Measurements from ENCODE around the gene MSANTD2. TPM values are rescaled to one million over a fixed set of nuclear protein-coding genes. Genes with fewer than 3 reads are reported as not detected.
A peak's percentile ranks its signal among the peaks of the same experiment; 100 is the strongest.

Gene MSANTD2
- total and polyA plus RNA-seq, 2 donors (not counting 1 experiment from before 2014, with no cell fraction given): 11.1 to 26.8 TPM

DNA sequence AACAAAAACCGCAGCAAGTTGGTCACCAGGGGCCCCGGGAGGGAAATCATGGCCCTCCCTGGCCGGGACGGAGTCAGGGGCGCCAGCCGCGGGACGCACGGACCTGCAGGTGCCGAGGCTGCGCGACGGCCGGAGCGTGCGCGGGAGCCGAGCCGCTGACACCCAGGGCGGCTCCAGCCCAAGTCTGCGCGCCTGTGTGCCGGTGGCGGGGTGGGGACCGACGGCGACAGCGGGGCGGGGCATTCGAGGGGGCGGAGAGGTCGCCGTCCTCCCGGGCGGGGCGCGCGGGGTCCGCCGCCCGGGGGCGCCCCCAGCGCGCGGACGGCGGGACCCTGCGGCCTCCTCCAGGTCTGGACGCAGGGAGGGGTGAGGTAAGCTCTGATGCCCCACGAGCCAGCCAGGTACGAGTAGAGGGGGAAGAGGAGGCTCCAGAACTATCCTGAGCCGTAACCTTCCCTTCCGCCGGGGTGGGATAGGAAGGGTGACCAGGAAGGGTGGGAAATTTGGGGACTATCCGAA is 38.0 kb downstream of the MSANTD2 start, which contains the start of gene ESAM:
TSS of gene ESAM (minus strand) at position 186 of the 519 bp plus-strand sequence. CDS start at position 50, 136 bp downstream.
- 0% methylated on average over 51 of the region's 55 CpGs for WGBS (ENCODE audit: insufficient coverage)
- Histone ChIP-seq H3K4me3 (ENCODE audit: control extremely low read depth in 1 of 5, extremely low read depth in 1 of 5, insufficient read depth in 1 of 5, low read depth in 2 of 5, low read length in 4 of 5) (peak within 1 kb of the TSS; percentile 42 to 81 (median 64)), H3K4me1 (ENCODE audit: control insufficient read depth in 2 of 2, insufficient read depth in 2 of 2, low read length in 2 of 2) (peaks cover 43 to 61% of the 10 kb centered on the region in 2 donors), H3K36me3 (replicated peaks in 1 of 2; ENCODE audit: control extremely low read depth in 1 of 2, control insufficient read depth in 1 of 2, extremely low read depth in 1 of 2, insufficient read depth in 2 of 2, low read length in 1 of 2) (peaks cover 0 to 3% of the 10 kb centered on the region in 2 experiments), H3K9me3 (ENCODE audit: control extremely low read depth in 1 of 3, control insufficient read depth in 2 of 3, insufficient read depth in 1 of 3, low read length in 2 of 3) (peaks cover 0 to 3% (median 0%) of the 10 kb centered on the region in 3 donors), H3K9ac (ENCODE audit: low read length) (peak within 1 kb of the TSS; percentile 76), H3K4me2 (replicated peaks; ENCODE audit: low read depth, low read length, poor library complexity, severe bottlenecking) (peak within 1 kb of the TSS; percentile 99), H2AFZ (ENCODE audit: insufficient read depth, low read depth, low read length, poor library complexity, severe bottlenecking) (peak within 1 kb of the TSS; percentile 86), H3K27me3 (replicated peaks in 1 of 4; ENCODE audit: control extremely low read depth in 1 of 4, control insufficient read depth in 3 of 4, insufficient read depth in 4 of 4, low read length in 3 of 4) (peaks cover 0 to 22% (median 10%) of the 10 kb centered on the region in 4 experiments), H3K79me2 (ENCODE audit: control insufficient read depth, insufficient read depth, low read length) (peaks cover 23% of the 10 kb centered on the region), H3K27ac (ENCODE audit: low read length in 2 of 2) (peak within 1 kb of the TSS; percentile 49 to 87), H4K20me1 (ENCODE audit: control insufficient read depth, insufficient read depth, low read length, poor library complexity, severe bottlenecking) (peaks cover 6% of the 10 kb centered on the region)
- TF ChIP-seq EZH2 (IDR thresholded peaks at IDR 0.05; ENCODE audit: borderline replicate concordance, insufficient read depth, low read depth, low read length, poor library complexity, severe bottlenecking): no peak
- TF ChIP-seq, protein P1, sequence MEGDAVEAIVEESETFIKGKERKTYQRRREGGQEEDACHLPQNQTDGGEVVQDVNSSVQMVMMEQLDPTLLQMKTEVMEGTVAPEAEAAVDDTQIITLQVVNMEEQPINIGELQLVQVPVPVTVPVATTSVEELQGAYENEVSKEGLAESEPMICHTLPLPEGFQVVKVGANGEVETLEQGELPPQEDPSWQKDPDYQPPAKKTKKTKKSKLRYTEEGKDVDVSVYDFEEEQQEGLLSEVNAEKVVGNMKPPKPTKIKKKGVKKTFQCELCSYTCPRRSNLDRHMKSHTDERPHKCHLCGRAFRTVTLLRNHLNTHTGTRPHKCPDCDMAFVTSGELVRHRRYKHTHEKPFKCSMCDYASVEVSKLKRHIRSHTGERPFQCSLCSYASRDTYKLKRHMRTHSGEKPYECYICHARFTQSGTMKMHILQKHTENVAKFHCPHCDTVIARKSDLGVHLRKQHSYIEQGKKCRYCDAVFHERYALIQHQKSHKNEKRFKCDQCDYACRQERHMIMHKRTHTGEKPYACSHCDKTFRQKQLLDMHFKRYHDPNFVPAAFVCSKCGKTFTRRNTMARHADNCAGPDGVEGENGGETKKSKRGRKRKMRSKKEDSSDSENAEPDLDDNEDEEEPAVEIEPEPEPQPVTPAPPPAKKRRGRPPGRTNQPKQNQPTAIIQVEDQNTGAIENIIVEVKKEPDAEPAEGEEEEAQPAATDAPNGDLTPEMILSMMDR (IDR thresholded peaks at IDR 0.05): no peak
- Mint-ChIP-seq H3K9me3 (ENCODE audit: insufficient read depth) (no peaks in the 10 kb centered on the region), H3K27me3 (peaks cover 6% of the 10 kb centered on the region), H3K4me1 (peaks cover 46% of the 10 kb centered on the region), H3K4me3 (peak within 1 kb of the TSS; percentile 94), H3K27ac (peak within 1 kb of the TSS; percentile 67)
- ATAC-seq (ENCODE audit: low read depth) (peak; percentile 73), DNase-seq (peak; percentile 82)
- CTCF ChIA-PET: interaction anchor here (0.6 to 11.1 kb wide), 20 partner anchors 9 to 117 kb away, joined by 3 to 202 read pairs (median 8); partner anchors contain the start of genes MSANTD2, NRGN, SIAE and SPA17
- intact Hi-C loops (cut with micrococcal nuclease): loop anchor here (1.0 to 2.0 kb wide), 3 partner anchors 31 to 139 kb away; partner anchors contain the start of gene TBRG1
- POLR2A ChIA-PET: interaction anchor here (0.7 to 1.6 kb wide), 3 partner anchors 16 to 22 kb away, joined by 3 to 7 read pairs (median 3); partner anchors contain the start of gene NRGN

Measured in B cell (primary cell).